Activated CD4-positive, CD25-positive, alpha-beta regulatory T cell treated with anti-CD3 and anti-CD28 coated beads, Interleukin-2, amount 50 U/mL, for 72 hours (primary cell): ENCODE measurements around the gene TOGARAM1.

Experiments
- DNase-seq: peaks from one replicate; pipeline ENCODE4 v3.0.0; 2021

The TOGARAM1 gene

DNA sequence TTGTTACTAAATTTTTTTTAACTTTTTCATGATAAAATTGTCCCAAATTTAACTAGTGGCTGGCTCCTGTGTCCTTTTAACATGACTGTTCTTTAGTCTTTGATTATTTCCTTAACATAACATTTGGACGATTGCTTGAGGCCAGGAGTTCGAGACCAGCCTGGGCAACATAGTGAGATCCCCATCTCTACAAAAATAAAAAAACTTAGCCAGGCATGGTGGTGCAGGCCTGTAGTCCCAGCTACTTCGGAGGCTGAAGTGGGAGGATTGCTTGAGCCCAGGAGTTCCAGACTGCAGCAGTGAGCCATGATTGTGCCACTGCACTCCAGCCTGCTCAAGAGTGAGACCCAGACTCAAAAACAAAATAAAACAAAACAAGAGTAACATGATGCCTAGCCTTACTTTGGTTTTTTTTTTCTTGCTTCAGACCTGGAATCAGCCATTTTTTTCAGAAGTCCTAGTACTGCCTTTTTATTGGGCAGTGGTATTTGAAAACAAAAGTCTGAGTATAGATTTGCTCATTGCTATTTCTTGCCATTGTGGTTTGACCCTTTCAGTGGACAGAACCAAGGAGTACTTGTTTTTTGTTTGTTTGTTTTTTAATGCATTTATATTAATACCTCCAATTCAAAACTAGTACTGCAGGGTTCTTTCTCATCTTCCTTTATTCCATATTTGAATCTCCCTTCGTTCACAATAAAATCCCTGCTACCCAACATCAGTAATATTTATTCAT lies 4.8 kb downstream of the TOGARAM1 start:
- DNase-seq = no peak

DNA sequence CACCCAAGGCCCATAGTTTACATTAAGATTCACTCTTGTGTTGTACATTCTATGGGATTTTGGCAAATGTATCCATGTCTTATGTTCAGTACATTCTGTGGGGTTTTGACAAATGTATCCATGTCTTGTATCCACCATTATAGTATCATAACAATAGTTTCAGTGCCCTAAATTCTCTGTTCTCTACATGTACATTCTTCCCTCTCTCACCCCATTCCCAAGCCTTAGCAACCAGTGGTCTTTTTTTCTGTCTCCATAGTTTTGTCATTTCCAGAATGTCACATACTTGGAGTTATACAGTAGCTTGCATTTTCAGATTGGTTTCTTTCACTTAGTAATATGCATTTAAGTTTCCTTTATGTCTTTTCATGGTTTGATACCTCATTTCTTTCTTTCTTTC lies 6.7 kb downstream of the TOGARAM1 start:
- no peak for DNase-seq

DNA sequence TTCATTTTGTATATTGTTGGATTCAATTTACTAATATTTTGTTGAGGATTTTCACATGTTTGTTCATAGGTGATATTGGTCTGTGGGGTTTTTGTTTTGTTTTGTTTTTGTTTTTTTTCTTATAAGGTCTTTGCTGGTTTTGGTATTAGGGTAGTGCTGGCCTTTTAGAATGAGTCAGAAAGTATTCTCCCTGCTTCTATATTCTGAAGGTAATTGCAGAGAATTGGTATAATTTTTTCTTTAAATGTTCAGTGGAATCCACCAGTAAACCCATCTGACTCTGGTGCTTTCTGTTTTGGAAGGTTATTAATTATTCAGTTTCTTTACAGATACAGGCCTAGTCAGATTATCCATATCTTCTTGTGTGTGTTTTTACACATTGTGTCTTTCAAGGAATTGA lies 8.9 kb downstream of the TOGARAM1 start:
- DNase-seq = no peak

DNA sequence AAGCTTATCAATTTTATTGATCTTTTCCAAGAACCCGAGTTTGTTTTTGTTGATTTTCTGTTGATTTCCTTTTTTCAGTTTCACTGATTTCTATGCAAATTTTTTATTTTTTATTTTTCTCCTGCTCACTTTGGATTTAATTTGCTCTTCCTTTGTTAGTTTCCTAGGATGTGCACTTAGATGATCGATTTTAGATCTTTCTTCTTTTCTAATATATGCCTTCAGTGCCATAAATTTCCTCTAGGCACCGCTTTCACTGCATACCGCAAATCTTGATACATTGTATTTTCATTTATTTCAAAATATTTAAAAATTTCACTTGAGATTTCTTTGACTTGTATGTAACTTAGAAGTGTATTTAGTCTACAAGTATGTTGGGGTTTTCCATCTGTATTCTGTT lies 9.5 kb downstream of the TOGARAM1 start:
- DNase-seq = no peak

DNA sequence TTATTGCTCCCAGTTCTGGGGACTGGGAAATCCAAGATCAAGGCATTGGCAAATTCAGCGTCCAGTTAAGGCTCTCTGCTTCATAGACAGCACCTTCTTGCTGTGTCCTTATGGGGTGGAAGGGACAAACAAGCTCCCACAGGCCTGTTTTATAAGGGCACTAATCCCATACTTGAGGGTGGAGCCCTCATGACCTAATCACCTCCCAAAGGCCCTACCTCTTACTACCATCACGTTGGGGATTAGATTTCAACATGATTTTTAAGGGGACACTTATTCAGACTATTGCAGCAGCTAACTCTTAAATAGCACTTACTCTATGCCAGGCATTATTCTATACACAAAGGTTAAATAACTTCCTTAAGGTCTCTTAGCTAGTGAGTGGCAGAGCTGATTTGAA lies 17.3 kb downstream of the TOGARAM1 start:
- no peak for DNase-seq

DNA sequence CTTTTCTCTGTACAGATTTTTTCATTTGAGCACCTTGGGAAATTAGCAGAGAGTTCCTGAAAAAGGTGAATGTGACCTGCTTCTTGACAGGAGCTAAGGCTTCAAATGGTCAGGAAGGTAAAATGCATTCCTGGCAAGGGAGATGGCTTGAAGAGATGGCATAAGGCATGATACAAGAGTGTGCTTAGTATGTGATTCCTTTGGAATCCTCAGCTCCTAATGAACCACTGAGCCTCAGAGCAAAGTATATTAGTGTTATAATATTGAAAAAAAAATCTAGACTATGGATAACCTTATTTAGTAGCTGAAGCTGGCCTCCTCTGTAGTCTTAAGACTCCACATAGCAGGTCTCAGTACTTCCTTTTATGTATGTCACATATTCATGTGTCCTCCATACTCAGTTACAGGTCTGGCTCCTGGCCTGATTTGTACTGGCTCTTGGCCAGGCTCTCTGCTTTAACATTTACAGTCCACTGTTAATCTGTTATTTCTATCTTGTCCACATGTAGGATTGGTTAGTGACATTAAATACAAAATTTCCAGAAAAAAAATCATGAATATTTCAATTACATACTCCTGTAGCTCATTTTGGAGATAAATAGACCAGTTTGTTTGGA lies 17.9 kb downstream of the TOGARAM1 start:
- DNase-seq = no peak

DNA sequence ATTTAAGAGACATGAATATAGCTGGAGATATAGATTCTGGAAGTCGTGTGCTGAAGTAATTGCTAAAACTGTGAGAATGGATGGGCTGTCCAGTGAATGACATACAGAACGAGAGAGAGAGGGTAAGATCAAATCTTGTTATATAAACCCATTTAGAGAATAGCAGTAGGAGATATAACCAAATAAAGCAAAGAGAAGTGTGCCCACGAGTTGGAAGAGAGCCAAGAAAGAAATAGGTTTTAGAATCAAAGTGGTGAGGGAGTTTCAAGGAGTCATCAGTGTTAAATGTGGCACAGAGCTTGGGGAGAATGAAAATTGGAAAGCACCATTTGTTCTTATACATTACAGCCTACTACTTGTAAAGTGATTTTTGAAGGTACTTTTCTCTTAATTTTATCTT lies 19.2 kb downstream of the TOGARAM1 start:
- DNase-seq = no peak

DNA sequence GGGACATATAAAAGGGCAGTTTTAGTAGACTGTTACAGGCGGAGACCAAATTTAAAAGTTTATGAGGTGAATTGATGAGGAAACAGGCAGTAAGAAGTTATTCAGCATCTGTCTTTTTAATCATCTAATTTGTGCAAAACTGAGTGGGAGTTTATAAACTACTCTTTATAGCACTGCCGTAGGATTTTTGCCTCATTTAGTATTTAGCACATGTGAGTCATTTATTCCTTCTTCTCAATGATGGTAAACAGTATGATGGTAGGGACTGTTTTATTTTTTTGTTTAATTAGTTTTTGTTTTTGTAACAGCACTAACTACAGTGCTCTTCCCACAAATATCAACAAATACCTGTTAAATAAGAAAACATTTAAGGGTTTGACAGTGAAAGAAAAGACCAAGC lies 20.6 kb downstream of the TOGARAM1 start:
- DNase-seq = no peak

DNA sequence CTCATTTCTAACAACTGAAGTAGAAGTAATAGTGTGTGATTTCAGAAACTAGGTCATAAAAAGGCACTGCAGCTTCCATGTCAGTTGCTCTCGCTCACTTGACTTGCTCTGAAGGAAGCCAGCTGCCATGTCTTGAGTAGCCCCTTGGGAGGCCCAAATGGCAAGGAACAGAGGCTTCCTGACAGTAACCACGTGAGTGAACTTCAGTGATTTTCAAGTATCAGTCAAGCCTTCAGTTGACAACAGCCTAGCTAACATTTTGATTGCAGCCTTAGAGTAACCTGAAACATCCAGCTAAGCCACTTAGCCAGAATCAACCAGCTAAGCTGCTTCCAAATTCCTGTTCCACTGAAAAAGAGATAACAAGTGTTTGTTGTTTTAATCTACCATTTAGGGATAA lies 26.7 kb downstream of the TOGARAM1 start:
- DNase-seq = no peak

DNA sequence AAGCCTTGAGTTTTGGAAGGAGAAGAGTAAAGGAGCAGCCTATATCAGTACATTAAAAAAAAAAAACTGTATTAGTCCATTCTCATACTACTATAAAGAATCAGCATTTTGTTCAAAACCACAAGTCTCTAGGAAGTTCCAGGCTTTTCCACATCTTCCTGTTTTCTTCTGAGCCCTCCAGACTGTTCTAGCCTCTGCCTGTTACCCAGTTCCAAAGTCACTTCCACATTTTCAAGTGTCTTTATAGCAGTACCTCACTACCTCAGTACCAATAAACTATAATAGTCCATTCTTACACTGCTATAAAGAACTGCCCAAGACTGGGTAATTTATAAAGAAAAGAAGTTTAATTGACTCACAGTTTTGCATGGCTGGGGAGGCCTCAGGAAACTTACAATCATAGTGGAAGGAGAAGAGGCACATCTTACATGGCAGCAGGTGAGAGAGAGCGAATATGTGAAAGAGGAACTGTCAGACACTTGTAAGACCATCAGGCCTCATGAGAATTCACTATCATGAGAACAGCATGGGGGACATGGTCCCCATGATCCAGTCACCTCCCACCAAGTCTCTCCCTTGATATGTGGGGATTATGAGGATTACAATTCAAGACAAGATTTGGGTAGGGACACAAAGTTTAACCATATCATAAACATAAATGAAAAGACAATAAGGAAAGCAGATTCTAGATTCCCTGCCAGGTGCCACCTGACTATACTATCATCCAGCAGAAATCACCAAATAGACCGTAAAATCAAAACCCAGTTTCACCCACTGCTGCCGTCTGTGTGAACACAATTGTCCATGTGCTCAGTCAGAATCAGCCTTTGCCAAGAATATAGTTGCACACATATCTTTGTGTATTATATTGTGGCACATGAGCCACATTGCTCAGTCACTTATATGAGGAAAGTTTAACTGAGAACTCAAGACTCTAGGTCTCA lies 27.8 kb downstream of the TOGARAM1 start:
- DNase-seq = no peak

DNA sequence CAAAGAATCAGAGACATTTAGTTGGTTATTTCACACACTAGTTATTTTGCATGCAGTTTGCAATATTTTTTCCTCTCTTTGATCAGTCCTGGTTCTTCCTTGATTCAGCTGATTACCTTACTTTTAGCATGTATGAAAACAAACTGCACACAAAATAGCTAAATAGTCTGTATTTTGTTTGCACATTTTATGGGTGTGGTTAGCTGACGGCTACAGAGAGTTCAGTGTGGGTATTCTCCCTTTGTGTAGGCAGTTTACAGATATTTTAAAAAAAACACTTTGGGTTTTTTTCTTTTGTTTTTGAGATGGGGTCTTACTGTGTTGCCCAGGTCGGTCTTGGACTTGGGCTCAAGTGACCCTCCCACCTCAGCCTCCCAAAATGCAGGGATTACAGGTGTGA lies 28.5 kb downstream of the TOGARAM1 start:
- no peak for DNase-seq

DNA sequence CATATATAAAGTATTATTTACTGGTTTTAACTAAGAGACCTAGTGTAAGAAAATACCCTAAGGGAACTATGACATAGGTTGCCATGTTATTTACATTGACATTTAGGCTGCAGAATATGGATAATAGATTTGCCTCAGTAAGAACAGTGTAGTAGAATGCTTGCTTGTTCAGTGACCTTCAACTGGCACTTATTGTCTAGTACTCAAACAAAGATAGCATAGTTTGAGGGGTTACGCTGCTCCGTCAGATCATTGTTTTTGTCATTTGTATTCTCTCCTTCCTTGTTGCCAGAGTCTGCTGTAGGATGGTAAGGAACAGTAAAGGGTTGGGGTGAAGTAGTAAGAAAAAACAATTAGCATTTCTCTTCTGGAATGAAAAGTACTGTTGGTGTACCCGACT lies 33.2 kb downstream of the TOGARAM1 start:
- no peak for DNase-seq

DNA sequence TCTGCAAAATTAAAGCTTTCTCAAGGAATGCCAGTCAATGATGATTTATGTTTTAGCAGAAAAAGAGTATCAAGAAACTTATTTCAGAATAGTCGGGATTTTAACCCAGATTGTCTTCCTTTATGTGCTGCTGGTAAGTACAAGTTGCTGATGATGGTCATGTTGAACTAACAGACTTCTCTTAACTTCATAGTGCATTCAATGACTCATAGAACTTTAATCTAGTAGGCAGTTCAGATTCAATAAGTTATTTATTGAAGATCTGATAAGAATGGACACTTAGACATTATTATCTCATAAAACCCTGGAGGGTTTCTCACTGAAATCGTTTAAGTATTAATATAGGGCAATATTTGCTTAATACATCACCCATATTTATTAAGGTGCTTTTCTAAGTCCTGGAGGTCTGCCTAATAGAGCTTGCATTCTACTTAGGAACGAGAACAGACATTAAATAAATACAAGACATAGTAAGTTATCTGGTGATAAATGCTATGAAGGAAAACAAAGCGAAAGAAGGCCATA lies 33.8 kb downstream of the TOGARAM1 start:
- DNase-seq = no peak

DNA sequence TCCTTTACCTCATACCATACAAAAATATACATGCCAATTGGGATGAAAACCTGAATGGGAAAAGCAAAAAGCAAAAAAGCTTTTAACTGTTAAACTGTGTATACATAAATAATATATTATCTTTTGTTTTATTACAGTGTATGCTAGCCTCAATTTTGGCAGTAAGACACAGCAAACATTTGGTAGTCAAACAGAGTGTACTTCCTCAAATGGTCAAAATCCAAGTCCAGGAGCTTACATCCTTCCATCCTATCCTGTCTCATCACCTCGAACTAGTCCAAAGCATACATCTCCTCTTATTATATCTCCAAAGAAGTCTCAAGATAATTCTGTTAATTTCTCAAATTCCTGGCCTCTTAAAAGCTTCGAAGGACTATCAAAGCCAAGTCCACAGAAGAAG lies 41.9 kb downstream of the TOGARAM1 start:
- DNase-seq = no peak

DNA sequence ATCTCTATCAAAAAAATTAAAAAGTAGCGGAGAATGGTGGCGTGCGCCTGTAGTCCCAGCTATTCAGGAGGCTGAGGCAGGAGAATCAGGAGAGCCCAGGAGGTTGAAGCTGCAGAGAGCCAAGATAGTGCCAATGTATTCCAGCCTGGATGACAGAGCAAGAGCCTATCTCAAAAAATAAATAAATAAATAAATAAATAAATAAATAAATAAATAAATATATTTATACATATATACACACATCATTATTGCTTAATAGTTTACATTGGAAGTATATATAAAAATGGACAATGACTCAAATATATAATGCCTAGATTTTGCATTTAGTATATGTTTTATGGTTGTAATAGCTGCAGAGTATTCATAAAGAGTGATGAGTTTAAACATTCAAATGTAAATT lies 53.1 kb downstream of the TOGARAM1 start:
- DNase-seq = no peak

DNA sequence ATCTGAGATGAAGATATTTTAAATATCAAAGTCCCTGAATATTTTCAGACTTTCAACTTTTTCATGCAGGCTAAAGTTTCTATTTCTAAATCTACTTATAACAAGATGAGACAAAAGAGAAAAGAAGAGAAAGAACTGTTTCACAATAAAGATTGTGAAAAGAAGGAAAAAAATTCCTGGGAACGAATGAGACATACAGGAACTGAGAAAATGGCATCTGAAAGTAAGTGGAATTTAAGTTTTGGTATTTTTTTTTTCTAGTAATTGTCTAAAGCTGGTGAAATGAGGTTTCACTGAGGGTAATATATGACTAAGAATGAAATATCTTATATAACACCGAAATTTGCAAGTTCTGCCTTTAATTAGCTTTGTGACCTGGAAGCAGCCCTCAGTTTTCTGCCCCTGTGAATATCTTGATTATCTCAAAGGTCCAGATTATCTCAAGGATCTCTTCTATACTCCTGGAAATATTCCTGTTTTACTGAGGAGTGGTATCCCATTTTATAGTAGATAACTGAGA lies 66.2 kb downstream of the TOGARAM1 start:
- no peak for DNase-seq

DNA sequence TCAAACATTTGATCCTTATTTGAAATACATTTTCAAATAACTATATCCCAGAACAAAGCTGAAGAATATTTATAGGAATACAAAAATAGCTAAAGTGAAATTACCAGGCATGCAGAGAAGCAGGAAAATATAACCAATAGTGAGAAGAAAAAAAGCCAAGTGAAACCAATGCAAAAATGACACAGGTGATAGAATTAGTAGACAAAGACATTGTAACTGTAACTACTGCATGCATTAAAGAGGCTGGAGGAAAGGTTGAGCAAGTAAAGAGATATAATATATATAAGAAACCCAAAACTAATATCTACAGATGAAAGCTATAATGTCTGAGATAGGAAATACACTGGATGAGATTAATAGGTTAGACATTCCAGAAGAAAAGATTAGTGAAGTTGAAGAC lies 72.7 kb downstream of the TOGARAM1 start:
- no peak for DNase-seq

DNA sequence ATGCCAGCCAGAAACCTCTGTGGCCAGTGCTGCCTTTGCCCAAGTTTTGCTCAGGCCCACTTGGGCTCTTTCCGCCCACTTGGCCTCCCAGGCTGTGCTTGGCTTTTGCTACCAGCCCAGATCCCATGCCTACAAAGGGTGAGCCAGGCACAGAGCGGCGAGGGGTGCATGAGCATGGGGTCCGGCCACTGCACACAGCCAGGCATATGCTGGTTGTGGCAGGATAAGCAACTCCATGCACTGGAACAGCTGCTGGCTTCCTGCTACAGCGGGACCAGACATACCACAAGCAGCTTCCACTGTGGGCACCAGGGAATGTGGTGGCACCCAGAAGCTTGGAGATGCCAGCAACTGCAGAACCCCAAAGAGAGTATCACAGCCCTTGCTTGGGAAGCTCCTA lies 76.3 kb downstream of the TOGARAM1 start:
- no peak for DNase-seq

DNA sequence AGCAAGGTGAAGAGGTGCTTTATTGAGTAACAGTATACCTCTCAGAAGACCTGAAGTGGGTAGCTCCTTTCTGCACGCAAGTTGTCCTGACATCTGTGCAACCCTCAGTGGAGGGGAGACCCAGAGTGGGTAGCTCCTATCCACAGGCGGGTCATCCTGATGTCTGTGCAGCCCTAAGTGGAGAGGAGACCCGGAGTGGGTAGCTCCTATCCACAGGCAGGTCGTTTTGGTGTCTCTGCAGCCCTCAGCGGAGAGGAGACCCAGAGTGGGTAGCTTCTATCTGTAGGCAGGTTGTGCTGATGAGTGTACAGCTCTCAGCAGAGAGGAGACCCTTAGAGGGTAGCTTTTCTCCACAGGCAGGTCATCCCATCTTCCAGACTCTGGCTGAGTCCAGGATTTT lies 76.9 kb downstream of the TOGARAM1 start:
- no peak for DNase-seq

DNA sequence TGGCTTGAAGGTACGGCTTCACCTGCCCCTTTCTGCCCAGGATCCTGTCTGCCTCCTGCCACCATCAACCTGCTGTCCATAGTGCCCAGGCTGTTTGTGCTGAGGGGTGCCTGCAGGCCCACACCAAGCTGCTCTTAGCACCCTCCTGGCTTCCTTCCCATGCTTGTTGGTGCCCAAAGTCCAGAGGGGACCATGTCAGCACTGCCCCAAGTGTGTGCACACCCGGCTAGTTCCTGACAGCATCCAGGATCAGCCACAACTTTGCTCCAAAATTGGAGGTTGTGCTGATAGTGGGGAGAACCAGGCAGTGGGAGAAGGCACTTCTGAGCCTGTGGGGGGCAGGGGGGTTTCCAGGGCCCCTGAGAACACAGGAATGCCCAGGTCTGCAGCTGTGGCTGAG lies 77.4 kb downstream of the TOGARAM1 start:
- DNase-seq = no peak

DNA sequence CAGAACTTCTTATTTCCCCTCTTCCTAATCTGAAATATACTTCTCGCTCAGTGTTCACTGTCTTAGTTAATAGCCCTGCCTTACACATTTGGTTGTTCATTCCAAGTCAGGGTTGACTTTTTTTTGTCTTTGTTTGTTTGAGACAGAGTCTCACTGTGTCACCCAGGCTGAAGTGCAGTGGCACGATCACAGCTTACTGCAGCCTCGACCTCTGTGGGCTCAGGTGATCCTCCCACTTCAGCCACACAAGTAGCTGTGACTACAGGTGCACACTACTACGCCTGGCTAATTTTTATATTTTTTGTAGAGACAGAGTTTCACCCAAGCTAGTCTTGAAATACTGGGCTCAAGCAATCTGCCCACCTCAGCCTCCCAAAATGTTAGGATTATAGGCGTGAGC lies 79.7 kb downstream of the TOGARAM1 start:
- DNase-seq = no peak

DNA sequence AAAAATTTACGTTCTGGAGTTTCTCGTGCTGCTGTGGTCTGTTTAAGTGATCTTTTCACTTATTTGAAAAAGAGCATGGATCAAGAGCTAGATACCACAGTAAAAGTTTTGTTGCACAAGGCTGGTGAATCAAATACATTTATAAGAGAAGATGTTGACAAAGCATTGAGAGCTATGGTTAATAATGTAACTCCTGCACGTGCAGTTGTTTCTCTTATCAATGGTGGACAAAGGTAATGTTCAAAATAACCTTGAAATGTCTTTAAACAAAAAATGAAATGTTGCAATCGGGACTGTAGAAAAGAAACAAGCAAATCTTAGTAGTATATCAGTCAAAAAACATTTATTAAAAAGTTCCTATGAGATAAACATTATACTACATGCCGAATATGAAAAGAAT lies 82.6 kb downstream of the TOGARAM1 start:
- no peak for DNase-seq

DNA sequence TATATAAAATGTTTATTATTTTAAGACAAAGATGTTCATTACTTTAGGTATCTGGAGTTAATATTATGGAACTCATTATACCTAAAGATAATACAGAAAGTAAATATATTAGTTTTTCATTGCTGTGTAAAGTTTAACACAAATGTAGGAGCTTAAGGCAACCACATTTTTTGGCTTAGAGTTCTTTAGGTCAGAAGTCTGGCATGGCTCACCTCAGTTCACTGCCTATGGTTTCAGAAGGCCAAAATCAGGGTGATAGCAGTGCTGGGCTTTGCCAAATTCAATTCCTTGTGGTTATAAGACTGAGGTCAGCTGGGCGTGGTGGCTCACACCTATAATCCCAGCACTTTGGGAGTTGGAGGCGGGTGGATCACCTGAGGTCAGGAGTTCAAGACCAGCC lies 86.4 kb downstream of the TOGARAM1 start:
- no peak for DNase-seq
